Effector memory CD8-positive, alpha-beta T cell (primary cell): ENCODE results near the gene SYNM.
A peak's percentile ranks its signal among the peaks of the same experiment; 100 is the strongest.
"Not testable (repeated sequence)": the region's sequence is repeated elsewhere in the genome, so short reads cannot be mapped to it uniquely, and the experiment has no call there.

Experiments used
- ATAC-seq: fragments of 150-1000 bp; cut with Tn5 transposase; replicated peaks from 2 replicates; pipeline ENCODE4 v1.10.0; 2021; ENCODE audit warnings: mild to moderate bottlenecking, moderate library complexity
- DNase-seq, 3 experiments: peaks; one replicate each; pipeline ENCODE4 v3.0.0; 2021
- H3K27ac Mint-ChIP-seq, 2 donors: one replicate each; pipeline ENCODE4 v1.8.0; 2022; ENCODE audit warnings: mild to moderate bottlenecking in 2 of 2, mixed read lengths in 2 of 2, moderate library complexity in 2 of 2
- H3K27me3 Mint-ChIP-seq, 2 donors: one replicate each; pipeline ENCODE4 v1.8.0; 2022; ENCODE audit warnings: mixed read lengths in 2 of 2
- H3K36me3 Mint-ChIP-seq: one replicate; pipeline ENCODE4 v1.8.0; 2022; ENCODE audit warnings: mild to moderate bottlenecking, moderate library complexity, mixed read lengths; ENCODE audit not compliant: insufficient read depth
- H3K4me1 Mint-ChIP-seq, 2 donors: one replicate each; pipeline ENCODE4 v1.8.0; 2022; ENCODE audit warnings: low read depth in 2 of 2, mixed read lengths in 2 of 2
- H3K4me3 Mint-ChIP-seq, 2 donors: one replicate each; pipeline ENCODE4 v1.8.0; 2022; ENCODE audit warnings: mild to moderate bottlenecking in 2 of 2, mixed read lengths in 2 of 2, moderate library complexity in 2 of 2
- H3K9me3 Mint-ChIP-seq, 2 donors: one replicate each; pipeline ENCODE4 v1.8.0; 2022; ENCODE audit warnings: mixed read lengths in 2 of 2

Gene SYNM

GRCh38 chr15:99074446-99074845 lies 30.4 kb upstream of the SYNM start:
- DNase-seq, result no peak
- peaks cover 4 to 9% of the 10 kb centered on the region in 2 donors for H3K4me1 Mint-ChIP-seq
- no peaks in the 10 kb centered on the region for H3K9me3 Mint-ChIP-seq

GRCh38 chr15:99075059-99075652 lies 29.7 kb upstream of the SYNM start:
- not testable (repeated sequence) for H3K27ac Mint-ChIP-seq, DNase-seq, H3K4me1 Mint-ChIP-seq, H3K36me3 Mint-ChIP-seq, ATAC-seq, H3K9me3 Mint-ChIP-seq, H3K4me3 Mint-ChIP-seq
- H3K27me3 Mint-ChIP-seq, result peaks cover 14 to 23% of the 10 kb centered on the region in 2 donors

More at GRCh38 chr15:99074446-99074845, 30.4 kb upstream of the SYNM start:
- Mint-ChIP-seq H3K27me3 (peaks cover 13 to 18% of the 10 kb centered on the region in 2 donors), H3K36me3 (no peaks in the 10 kb centered on the region), H3K4me3 (no peak overlapping the region), H3K27ac (no peak overlapping the region)
- no peak for ATAC-seq

- DNase-seq, result no peak
- H3K9me3 Mint-ChIP-seq, result no peaks in the 10 kb centered on the region
- peak overlapping the region; percentile 0 to 7 for H3K27ac Mint-ChIP-seq
- ATAC-seq, result peak; percentile 40
- H3K4me1 Mint-ChIP-seq, result peaks cover 4 to 9% of the 10 kb centered on the region in 2 donors
- peaks cover 19 to 29% of the 10 kb centered on the region in 2 donors for H3K27me3 Mint-ChIP-seq
- peak overlapping the region; percentile 74 to 79 for H3K4me3 Mint-ChIP-seq
- no peaks in the 10 kb centered on the region for H3K36me3 Mint-ChIP-seq
Measured at GRCh38 chr15:99076109-99076508, 28.8 kb upstream of the SYNM start.

- Mint-ChIP-seq H3K4me3 (peak overlapping the region; percentile 74 to 79), H3K27me3 (peaks cover 22 to 35% of the 10 kb centered on the region in 2 donors), H3K36me3 (no peaks in the 10 kb centered on the region), H3K4me1 (peaks cover 4 to 9% of the 10 kb centered on the region in 2 donors), H3K27ac (peak overlapping the region; percentile 0 to 7), H3K9me3 (no peaks in the 10 kb centered on the region)
- DNase-seq (peak; percentile 24 to 36 (median 28)), ATAC-seq (peak; percentile 84)
Measured at GRCh38 chr15:99076555-99077308, 28.1 kb upstream of the SYNM start.

GRCh38 chr15:99082798-99083197 lies 22.1 kb upstream of the SYNM start:
- DNase-seq, result no peak
- no peak overlapping the region for H3K4me3 Mint-ChIP-seq
- H3K27me3 Mint-ChIP-seq, result peaks cover 28 to 34% of the 10 kb centered on the region in 2 donors
- no peak for ATAC-seq
- H3K27ac Mint-ChIP-seq, result no peak overlapping the region
- H3K9me3 Mint-ChIP-seq, result no peaks in the 10 kb centered on the region
- no peaks in the 10 kb centered on the region for H3K36me3 Mint-ChIP-seq
- H3K4me1 Mint-ChIP-seq, result peaks cover 0 to 1% of the 10 kb centered on the region in 2 donors

GRCh38 chr15:99084965-99085364 lies 19.9 kb upstream of the SYNM start:
- Mint-ChIP-seq H3K4me3 (no peak overlapping the region), H3K27me3 (peaks cover 14 to 18% of the 10 kb centered on the region in 2 donors), H3K27ac (no peak overlapping the region), H3K9me3 (no peaks in the 10 kb centered on the region), H3K4me1 (peaks cover under 1 to 1% of the 10 kb centered on the region in 2 donors), H3K36me3 (no peaks in the 10 kb centered on the region)
- ATAC-seq, result no peak
- no peak for DNase-seq

GRCh38 chr15:99085413-99086326 lies 19.2 kb upstream of the SYNM start:
- no peaks in the 10 kb centered on the region for H3K36me3 Mint-ChIP-seq
- no peak for ATAC-seq
- H3K27me3 Mint-ChIP-seq, result peaks cover 13 to 16% of the 10 kb centered on the region in 2 donors
- peaks cover 5% of the 10 kb centered on the region in 2 donors for H3K4me1 Mint-ChIP-seq
- H3K4me3 Mint-ChIP-seq, result no peak overlapping the region
- no peak overlapping the region for H3K27ac Mint-ChIP-seq
- H3K9me3 Mint-ChIP-seq, result no peaks in the 10 kb centered on the region
- DNase-seq, result no peak

- ATAC-seq (no peak), DNase-seq (no peak)
- H3K4me1 Mint-ChIP-seq, result peaks cover 5% of the 10 kb centered on the region in 2 donors
- peaks cover 7 to 10% of the 10 kb centered on the region in 2 donors for H3K27me3 Mint-ChIP-seq
- no peak overlapping the region for H3K27ac Mint-ChIP-seq
- no peak overlapping the region for H3K4me3 Mint-ChIP-seq
- H3K9me3 Mint-ChIP-seq, result no peaks in the 10 kb centered on the region
- no peaks in the 10 kb centered on the region for H3K36me3 Mint-ChIP-seq
Measured at GRCh38 chr15:99086327-99086667, 18.6 kb upstream of the SYNM start.

GRCh38 chr15:99087405-99087943 lies 17.4 kb upstream of the SYNM start:
- H3K4me1 Mint-ChIP-seq, result peaks cover 5% of the 10 kb centered on the region in 2 donors
- H3K36me3 Mint-ChIP-seq, result no peaks in the 10 kb centered on the region
- no peak overlapping the region for H3K4me3 Mint-ChIP-seq
- no peaks in the 10 kb centered on the region for H3K9me3 Mint-ChIP-seq
- no peak for DNase-seq
- no peak for ATAC-seq
- H3K27me3 Mint-ChIP-seq, result peaks cover 0 to 6% of the 10 kb centered on the region in 2 donors
- H3K27ac Mint-ChIP-seq, result no peak overlapping the region

- no peak for DNase-seq
- H3K27me3 Mint-ChIP-seq, result no peaks in the 10 kb centered on the region
- H3K9me3 Mint-ChIP-seq, result no peaks in the 10 kb centered on the region
- no peak overlapping the region for H3K4me3 Mint-ChIP-seq
- ATAC-seq, result peak; percentile 44
- peaks cover 4 to 5% of the 10 kb centered on the region in 2 donors for H3K4me1 Mint-ChIP-seq
- no peak overlapping the region for H3K27ac Mint-ChIP-seq
- no peaks in the 10 kb centered on the region for H3K36me3 Mint-ChIP-seq
Measured at GRCh38 chr15:99090011-99090699, 14.7 kb upstream of the SYNM start.

GRCh38 chr15:99090938-99091337 lies 13.9 kb upstream of the SYNM start:
- no peak for DNase-seq

GRCh38 chr15:99092554-99093172 lies 12.2 kb upstream of the SYNM start:
- Mint-ChIP-seq H3K4me3 (no peak overlapping the region), H3K4me1 (peaks cover 4 to 5% of the 10 kb centered on the region in 2 donors), H3K36me3 (no peaks in the 10 kb centered on the region), H3K9me3 (no peaks in the 10 kb centered on the region), H3K27me3 (peaks cover 18 to 23% of the 10 kb centered on the region in 2 donors), H3K27ac (no peak overlapping the region)
- DNase-seq (no peak), ATAC-seq (no peak)

More at GRCh38 chr15:99090938-99091337, 13.9 kb upstream of the SYNM start:
- peaks cover 4 to 5% of the 10 kb centered on the region in 2 donors for H3K4me1 Mint-ChIP-seq
- no peaks in the 10 kb centered on the region for H3K9me3 Mint-ChIP-seq
- H3K36me3 Mint-ChIP-seq, result no peaks in the 10 kb centered on the region
- H3K27me3 Mint-ChIP-seq, result peaks cover 6% of the 10 kb centered on the region in 2 donors
- no peak overlapping the region for H3K27ac Mint-ChIP-seq
- ATAC-seq, result no peak
- H3K4me3 Mint-ChIP-seq, result no peak overlapping the region
